Pons (tissue), 1 donor: Measurements from ENCODE around the gene ZNF516.

Experiments
- DNase-seq: peaks from one replicate; pipeline ENCODE4 v3.0.0-alpha.2; 2016; ENCODE audit warnings: low spot score

The ZNF516 gene

DNA sequence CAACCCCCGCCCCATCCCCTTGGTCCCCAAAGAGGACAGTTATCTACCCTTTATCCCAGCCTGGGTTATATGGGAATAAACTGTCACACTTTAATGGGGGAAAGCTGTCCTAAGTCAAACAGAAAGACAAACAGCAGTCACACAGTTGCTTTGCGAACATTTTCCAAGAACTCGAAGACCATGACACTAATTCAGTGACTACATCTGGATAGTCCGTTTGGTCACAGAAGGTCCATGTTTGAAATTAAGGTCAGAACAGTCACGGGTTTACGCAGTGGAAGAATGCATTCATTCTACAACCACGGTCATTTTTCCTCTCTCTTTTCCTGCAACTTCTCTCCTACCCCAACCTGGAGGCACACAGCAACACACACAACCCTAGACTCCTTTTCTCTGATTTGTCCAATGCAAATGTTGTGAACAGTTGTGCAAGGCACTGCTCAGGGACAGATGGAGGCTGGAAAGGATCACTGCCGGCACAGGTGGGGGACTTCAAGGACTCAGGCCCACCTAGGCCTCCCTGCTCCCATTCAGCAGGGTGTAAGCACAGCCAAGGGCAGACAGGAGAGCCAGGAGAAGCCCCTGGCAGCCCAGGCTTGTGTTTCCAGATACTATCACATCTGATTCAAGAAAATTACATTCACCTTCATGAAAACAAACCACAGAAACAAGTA is 39.9 kb downstream of the ZNF516 start:
- no peak for DNase-seq

DNA sequence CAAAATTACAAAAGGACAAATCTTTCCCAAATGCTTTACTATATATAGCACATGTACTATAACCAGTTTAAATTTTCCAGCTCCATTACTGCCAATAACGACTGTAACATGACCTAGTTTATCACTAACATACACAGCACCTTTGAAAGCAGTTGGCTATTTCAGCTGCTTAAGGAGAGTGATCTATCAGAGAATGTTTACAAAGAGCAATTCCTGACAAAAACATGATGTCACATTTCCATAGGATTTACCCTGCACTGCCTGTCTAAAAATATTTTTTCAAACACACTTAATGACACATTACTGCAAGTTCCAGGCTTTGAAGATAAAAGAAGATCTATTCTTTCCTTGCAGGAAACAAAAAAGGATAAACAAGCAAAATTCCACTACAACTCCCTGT is 40.6 kb downstream of the ZNF516 start:
- no peak for DNase-seq

DNA sequence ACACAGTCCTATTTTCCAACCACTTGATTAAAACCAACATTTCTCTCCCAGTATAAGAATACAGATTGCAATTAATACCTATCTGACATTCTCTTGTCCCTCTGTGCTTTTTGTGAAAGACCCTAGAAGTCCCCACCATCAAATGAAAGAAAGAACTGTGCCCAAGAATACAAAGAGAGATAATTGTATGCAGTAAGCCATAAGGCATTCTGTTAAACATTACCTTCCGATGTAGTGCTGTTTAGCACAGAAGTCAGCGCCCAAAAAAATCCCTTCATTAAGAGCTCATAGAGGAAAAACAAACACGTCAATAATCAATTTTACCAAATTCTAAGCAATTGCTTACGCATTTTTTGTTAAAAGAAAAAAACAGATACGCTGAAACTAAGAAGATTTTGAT is 41.1 kb downstream of the ZNF516 start:
- no peak for DNase-seq

- DNase-seq: no peak
Measured at GRCh38 chr18:76453057-76453561, 41.9 kb downstream of the ZNF516 start.

- no peak for DNase-seq
Measured at GRCh38 chr18:76452357-76452756, 42.7 kb downstream of the ZNF516 start.

DNA sequence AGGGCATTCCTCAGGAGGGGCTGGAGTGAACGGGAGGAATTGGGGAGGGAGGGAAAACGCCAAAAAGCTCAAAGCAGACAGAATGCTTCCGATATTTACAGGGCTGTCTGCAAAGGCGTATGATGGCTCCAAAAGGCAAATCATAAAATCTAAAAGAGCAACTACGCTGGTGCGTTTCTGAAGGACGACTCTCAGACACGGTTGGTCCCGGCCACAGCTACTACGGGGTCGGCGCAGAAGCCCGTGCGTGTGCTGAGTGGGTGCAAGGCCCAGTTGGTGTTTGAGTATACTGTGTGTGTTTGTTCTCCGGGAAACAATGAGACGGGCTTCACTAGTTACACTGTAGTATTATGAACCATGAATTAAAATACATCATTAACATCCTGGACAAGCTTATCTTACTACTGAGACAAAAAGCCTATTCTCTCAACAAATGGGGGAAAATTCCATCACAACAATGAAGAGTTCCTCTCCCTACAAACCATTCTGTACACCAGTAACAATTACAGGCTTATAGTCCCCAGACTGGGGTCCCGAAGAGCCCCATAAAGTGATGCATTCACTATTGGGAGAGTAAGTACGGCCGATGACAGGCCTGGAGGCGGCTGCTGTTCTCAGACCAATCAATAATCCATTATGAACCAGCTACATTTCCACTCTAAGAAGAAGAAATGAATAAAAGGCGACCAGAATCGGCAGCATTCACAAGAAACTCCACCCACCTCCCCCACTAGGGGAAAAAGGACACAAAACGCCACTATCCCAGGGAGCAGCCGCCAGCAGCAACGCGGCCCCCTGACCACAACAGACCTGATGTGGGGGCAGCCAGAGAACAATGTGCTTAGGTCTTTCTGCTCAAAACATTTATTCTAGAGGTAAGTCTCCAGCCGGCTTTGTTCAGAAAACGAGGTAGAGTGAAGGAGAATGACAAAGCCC is 43.4 kb downstream of the ZNF516 start:
- DNase-seq: peak; percentile 82

DNA sequence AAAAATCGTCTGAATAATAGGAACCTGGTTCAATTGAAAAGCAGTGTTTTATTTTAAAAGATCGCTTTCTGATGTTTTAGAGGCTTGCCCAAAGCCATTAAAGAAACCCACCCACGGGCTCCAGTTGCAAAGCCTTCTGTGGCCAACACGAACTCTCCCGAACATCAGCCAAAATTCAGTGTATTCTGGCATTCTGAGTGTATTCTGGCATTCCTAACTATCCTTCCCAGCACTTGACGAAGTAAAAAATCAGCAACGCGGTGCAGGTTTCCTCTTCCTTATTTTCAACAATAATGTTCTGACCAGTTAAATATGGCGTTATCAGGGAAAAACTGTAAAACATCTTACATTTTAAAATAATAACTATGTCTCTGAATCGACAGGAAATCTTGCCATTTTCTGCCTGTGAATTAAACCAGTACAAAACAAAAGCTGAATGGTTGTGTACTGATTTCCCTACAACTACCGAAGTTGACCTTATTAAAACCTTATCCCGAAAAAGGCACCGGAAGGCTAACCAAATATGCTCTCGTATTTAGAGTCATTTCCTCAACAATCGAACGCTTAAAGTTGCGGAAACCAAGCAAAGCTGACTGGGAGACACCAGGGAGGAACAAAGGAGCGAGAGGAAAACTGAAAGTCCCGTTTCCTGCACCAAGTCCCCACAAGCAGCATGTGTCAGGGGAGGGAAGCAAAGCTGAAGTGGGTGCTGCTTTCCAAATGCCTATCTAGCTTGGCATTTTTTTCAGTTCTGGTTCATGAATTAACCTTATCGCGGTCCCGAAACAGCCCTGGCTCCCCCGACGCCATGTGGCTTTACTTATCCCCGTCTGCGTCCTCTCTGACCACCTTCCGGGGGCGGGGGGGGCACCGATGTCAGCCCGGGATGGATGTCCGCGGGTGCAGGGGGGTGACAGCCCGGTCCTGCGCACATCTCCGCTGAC is 44.3 kb downstream of the ZNF516 start:
- peak; percentile 73 for DNase-seq

- DNase-seq: no peak
Measured at GRCh38 chr18:76449111-76449453, 46.0 kb downstream of the ZNF516 start.

GRCh38 chr18:76448256-76449110 is 46.6 kb downstream of the ZNF516 start:
- no peak for DNase-seq

DNA sequence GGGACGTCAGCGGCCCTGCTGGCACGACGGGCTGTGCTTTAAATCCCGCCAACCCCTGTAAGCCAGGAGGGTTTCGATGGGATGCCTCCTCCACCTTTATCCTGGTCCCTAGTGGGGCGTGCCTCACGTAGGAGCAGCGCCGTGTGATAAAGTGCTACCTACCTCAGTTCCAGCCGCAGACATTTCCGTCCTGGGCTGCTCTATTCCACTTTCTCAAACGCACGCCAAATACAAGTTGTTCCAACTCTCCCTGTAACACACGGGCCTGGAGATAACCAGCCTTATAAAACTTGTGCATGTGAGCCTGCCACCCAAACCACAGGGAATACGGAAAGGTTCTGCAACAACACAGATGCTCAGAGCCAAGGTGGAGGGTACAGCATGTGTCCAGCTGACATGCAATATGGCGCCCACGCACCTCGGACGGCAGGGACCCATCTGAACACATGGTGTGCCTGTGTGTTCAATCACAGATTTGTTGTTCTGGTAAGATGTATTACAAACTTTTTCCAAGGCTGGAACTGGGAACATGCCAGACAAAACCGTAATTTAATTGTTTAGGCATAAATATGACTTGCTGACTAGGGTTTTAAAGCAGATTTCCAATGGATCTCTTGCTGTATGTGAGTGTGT is 47.7 kb downstream of the ZNF516 start:
- no peak for DNase-seq

GRCh38 chr18:76446321-76447257 is 48.5 kb downstream of the ZNF516 start:
- DNase-seq: no peak

DNA sequence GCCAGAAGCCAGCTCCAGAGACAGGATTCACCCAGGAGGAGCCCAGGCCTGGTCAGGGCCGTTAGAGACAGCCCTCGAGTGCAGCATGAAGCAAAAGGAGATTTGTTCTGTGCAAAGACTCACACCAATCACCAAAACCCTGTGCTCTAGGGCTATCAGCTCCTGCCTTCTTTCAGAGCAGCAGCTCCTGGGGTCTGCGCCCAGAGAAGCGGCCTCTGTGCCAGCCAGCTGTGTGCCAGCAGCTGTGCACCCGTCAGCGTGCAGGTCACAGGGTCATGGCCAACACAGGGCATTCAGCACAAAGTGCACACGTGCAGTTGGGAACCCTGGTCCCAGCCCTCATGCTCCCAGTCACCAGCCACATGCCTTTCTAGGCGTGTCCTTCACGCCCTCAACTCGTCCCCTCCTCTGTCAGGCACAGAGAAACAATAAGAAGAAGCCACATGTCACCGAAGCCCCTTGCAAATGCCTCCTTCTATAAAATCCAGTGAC is 49.3 kb downstream of the ZNF516 start:
- DNase-seq: no peak

GRCh38 chr18:76445275-76445674 is 49.8 kb downstream of the ZNF516 start:
- DNase-seq: no peak

- DNase-seq: no peak
Measured at GRCh38 chr18:76444446-76445105, 50.5 kb downstream of the ZNF516 start.

- DNase-seq: no peak
Measured at GRCh38 chr18:76443519-76444445, 51.3 kb downstream of the ZNF516 start.

- DNase-seq: no peak
Measured at GRCh38 chr18:76442413-76443171, 52.5 kb downstream of the ZNF516 start.
